ENCODE data around the gene RNF144B. TPM values are rescaled to one million over a fixed set of nuclear protein-coding genes. Genes with fewer than 3 reads are reported as not detected.

RNF144B gene
- total RNA-seq, 1 experiment from 2014 or later, result 8.2 TPM

DNA sequence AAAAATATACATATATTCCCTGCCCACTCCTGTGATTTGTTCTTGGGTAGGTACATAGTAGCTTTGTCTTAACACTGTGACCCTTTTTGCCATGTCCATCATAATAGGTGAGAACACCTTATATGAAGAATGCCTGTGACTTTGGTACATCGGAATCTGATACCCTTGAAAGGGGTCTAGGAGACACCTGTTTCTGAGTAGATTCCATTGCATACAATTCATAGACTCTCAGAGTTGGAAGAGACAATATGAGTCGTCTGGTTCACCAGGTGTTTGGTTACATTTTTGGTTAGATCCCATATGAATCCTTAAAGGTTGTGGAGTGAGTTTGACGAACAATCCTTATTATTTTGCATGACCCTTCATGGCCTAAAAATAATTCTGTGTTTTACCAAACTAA is 36.3 kb downstream of the RNF144B start (continued):
- TF ChIP-seq HMGA2 (CRISPR knock-in tag; IDR thresholded peaks at IDR 0.05), result no peak

DNA sequence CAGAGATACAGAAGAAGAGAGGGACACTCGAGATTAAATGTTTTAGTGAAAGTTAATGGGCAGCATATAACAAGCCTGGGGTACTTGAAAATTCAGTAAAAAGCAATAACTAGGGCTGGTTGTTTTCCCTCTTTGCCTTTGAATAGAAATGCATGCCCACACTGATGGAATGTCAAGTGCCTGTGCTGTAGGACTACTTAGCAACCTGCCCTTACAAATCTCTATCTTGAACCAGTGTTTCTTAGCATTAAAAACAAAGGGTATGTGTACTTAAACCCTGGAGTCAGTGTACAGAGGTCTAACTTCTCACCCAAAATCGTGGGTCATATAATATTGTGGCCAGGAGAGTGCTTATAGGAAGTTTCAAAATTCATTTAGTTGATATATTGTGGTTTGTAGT is 37.1 kb downstream of the RNF144B start:
- TF ChIP-seq ESRRA (CRISPR knock-in tag; IDR thresholded peaks at IDR 0.05; ENCODE audit: borderline replicate concordance) (no peak), TCF7 (CRISPR knock-in tag; IDR thresholded peaks at IDR 0.05; ENCODE audit: low read depth) (no peak), ZNF219 (CRISPR knock-in tag; IDR thresholded peaks at IDR 0.05; ENCODE audit: borderline replicate concordance) (no peak), ATF1 (CRISPR knock-in tag; IDR thresholded peaks at IDR 0.05) (no peak), CREM (CRISPR knock-in tag; IDR thresholded peaks at IDR 0.05) (no peak), NFYB (CRISPR knock-in tag; conservative IDR thresholded peaks at IDR 0.05; ENCODE audit: low read depth) (no peak), JAZF1 (CRISPR knock-in tag; IDR thresholded peaks at IDR 0.05) (no peak), ZNF317 (CRISPR knock-in tag; IDR thresholded peaks at IDR 0.05; ENCODE audit: borderline replicate concordance, low read depth) (no peak), NR3C1 (CRISPR knock-in tag; conservative IDR thresholded peaks at IDR 0.05; ENCODE audit: low read depth) (no peak), FOXJ3 (CRISPR knock-in tag; IDR thresholded peaks at IDR 0.05; ENCODE audit: borderline replicate concordance) (no peak), MYBL2 (CRISPR knock-in tag; IDR thresholded peaks at IDR 0.05) (no peak), FOXK1 (CRISPR knock-in tag; IDR thresholded peaks at IDR 0.05) (no peak), NFE2L1 (CRISPR knock-in tag; IDR thresholded peaks at IDR 0.05) (no peak), RORB (CRISPR knock-in tag; IDR thresholded peaks at IDR 0.05) (no peak)
- TF ChIP-seq, protein P1, sequence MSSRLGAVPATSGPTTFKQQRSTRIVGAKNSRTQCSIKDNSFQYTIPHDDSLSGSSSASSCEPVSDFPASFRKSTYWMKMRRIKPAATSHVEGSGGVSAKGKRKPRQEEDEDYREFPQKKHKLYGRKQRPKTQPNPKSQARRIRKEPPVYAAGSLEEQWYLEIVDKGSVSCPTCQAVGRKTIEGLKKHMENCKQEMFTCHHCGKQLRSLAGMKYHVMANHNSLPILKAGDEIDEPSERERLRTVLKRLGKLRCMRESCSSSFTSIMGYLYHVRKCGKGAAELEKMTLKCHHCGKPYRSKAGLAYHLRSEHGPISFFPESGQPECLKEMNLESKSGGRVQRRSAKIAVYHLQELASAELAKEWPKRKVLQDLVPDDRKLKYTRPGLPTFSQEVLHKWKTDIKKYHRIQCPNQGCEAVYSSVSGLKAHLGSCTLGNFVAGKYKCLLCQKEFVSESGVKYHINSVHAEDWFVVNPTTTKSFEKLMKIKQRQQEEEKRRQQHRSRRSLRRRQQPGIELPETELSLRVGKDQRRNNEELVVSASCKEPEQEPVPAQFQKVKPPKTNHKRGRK (CRISPR knock-in tag; IDR thresholded peaks at IDR 0.05; ENCODE audit: borderline replicate concordance), result no peak
- TF ChIP-seq, protein P2, sequence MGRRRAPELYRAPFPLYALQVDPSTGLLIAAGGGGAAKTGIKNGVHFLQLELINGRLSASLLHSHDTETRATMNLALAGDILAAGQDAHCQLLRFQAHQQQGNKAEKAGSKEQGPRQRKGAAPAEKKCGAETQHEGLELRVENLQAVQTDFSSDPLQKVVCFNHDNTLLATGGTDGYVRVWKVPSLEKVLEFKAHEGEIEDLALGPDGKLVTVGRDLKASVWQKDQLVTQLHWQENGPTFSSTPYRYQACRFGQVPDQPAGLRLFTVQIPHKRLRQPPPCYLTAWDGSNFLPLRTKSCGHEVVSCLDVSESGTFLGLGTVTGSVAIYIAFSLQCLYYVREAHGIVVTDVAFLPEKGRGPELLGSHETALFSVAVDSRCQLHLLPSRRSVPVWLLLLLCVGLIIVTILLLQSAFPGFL (CRISPR knock-in tag; IDR thresholded peaks at IDR 0.05; ENCODE audit: borderline replicate concordance), result no peak
- TF ChIP-seq, protein P3, sequence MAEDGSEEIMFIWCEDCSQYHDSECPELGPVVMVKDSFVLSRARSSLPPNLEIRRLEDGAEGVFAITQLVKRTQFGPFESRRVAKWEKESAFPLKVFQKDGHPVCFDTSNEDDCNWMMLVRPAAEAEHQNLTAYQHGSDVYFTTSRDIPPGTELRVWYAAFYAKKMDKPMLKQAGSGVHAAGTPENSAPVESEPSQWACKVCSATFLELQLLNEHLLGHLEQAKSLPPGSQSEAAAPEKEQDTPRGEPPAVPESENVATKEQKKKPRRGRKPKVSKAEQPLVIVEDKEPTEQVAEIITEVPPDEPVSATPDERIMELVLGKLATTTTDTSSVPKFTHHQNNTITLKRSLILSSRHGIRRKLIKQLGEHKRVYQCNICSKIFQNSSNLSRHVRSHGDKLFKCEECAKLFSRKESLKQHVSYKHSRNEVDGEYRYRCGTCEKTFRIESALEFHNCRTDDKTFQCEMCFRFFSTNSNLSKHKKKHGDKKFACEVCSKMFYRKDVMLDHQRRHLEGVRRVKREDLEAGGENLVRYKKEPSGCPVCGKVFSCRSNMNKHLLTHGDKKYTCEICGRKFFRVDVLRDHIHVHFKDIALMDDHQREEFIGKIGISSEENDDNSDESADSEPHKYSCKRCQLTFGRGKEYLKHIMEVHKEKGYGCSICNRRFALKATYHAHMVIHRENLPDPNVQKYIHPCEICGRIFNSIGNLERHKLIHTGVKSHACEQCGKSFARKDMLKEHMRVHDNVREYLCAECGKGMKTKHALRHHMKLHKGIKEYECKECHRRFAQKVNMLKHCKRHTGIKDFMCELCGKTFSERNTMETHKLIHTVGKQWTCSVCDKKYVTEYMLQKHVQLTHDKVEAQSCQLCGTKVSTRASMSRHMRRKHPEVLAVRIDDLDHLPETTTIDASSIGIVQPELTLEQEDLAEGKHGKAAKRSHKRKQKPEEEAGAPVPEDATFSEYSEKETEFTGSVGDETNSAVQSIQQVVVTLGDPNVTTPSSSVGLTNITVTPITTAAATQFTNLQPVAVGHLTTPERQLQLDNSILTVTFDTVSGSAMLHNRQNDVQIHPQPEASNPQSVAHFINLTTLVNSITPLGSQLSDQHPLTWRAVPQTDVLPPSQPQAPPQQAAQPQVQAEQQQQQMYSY (CRISPR knock-in tag; IDR thresholded peaks at IDR 0.05), result no peak
- TF ChIP-seq, protein P4, sequence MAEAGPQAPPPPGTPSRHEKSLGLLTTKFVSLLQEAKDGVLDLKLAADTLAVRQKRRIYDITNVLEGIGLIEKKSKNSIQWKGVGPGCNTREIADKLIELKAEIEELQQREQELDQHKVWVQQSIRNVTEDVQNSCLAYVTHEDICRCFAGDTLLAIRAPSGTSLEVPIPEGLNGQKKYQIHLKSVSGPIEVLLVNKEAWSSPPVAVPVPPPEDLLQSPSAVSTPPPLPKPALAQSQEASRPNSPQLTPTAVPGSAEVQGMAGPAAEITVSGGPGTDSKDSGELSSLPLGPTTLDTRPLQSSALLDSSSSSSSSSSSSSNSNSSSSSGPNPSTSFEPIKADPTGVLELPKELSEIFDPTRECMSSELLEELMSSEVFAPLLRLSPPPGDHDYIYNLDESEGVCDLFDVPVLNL (CRISPR knock-in tag; IDR thresholded peaks at IDR 0.05; ENCODE audit: borderline replicate concordance, low read depth), result no peak
- Mint-ChIP-seq H3K9me3 (no peaks in the 10 kb centered on the region), H3K27ac (no peak overlapping the region), H3K4me1 (peaks cover 23% of the 10 kb centered on the region), H3K4me3 (no peak overlapping the region), H3K36me3 (no peaks in the 10 kb centered on the region), H3K27me3 (ENCODE audit: low read depth) (no peaks in the 10 kb centered on the region)
- DNase-seq (ENCODE audit: low spot score) (no peak), ATAC-seq (peak; percentile 61)
- CTCF ChIA-PET, result no interaction called here
- POLR2A ChIA-PET, result interaction anchor here (0.5 kb wide), 1 partner anchor 97 kb away, joined by 4 read pairs; no protein-coding TSS in a partner anchor

Measured in WTC11 (cell line).